Measurements from ENCODE around the gene DHX35.

DHX35 gene, protein sequence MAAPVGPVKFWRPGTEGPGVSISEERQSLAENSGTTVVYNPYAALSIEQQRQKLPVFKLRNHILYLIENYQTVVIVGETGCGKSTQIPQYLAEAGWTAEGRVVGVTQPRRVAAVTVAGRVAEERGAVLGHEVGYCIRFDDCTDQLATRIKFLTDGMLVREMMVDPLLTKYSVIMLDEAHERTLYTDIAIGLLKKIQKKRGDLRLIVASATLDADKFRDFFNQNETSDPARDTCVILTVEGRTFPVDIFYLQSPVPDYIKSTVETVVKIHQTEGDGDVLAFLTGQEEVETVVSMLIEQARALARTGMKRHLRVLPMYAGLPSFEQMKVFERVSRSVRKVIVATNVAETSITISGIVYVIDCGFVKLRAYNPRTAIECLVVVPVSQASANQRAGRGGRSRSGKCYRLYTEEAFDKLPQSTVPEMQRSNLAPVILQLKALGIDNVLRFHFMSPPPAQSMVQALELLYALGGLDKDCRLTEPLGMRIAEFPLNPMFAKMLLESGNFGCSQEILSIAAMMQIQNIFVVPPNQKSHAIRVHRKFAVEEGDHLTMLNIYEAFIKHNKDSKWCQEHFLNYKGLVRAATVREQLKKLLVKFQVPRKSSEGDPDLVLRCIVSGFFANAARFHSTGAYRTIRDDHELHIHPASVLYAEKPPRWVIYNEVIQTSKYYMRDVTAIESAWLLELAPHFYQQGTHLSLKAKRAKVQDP

DNA sequence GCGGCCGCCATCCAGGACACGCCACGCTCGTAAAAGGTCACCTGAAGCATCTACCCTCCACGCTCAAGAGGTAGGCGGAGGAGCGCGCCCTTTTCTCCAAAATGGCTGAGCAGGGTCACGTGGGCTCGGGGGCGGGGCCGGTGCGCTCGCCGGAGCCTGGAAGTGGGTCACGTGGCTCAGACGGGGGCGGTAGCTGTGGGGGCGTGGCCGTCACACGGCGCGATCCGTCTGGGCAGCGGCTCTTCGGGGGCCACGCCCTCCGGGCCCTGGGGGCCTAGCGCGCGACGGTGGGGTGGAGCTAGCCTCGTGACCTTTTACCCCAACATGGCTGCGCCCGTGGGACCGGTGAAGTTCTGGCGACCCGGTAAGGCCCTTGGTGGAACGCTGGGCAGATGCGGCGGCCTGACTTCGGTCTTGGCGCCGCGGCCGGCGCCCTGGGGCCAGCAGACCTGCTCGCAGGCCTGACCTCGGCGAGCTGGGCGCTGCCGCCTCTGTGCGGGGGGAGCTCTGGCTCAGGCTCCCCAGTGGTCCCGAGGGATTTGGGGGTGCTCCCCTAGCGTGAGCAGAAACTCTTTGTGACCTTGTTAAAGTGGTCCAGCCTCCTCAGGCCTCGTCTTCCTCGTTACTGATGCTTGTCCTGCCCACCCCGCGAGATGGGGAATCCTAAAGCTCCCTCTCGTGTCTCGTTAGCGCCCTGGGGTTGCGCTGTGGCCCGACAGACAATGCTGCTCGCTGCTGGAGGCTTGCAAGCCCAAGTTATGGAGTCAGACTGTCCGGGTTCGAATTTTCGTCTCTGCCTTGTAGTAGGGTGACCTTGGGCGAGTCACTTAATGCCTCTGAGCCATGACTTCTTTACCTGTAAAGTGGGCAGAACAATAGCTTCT is at the start of gene DHX35:
TSS of gene DHX35 (plus strand) at position 301 of the 884 bp plus-strand sequence. CDS start at position 325, 24 bp downstream.
- H3K36me3 ChIP-seq = peaks cover 0 to 24% (median 10%) of the 10 kb centered on the region in 11 experiments; a peak in 11 of 22 replicates
- no peaks in the 10 kb centered on the region for H3K27me3 ChIP-seq
- TF ChIP-seq Cebpa-rat (IDR thresholded peaks at IDR 0.05) = no peak
- no peaks in the 10 kb centered on the region for H3K9me3 ChIP-seq (replicated peaks in 1 of 11)
- H3K27ac ChIP-seq = peak within 1 kb of the TSS; percentile 82 to 95 (median 93)
- H3K4me3 ChIP-seq = peak within 1 kb of the TSS; percentile 72 to 98 (median 90)
- peaks cover 0 to 12% (median 0%) of the 10 kb centered on the region in 11 experiments; a peak in 8 of 22 replicates for H4K20me1 ChIP-seq
- peak within 1 kb of the TSS; percentile 88 to 96 (median 92) for H3K9ac ChIP-seq
- H3K4me1 ChIP-seq = peaks cover 17 to 23% (median 19%) of the 10 kb centered on the region in 10 experiments
- peak within 1 kb of the TSS; percentile 74 to 90 (median 87) for H3K4me2 ChIP-seq

DNA sequence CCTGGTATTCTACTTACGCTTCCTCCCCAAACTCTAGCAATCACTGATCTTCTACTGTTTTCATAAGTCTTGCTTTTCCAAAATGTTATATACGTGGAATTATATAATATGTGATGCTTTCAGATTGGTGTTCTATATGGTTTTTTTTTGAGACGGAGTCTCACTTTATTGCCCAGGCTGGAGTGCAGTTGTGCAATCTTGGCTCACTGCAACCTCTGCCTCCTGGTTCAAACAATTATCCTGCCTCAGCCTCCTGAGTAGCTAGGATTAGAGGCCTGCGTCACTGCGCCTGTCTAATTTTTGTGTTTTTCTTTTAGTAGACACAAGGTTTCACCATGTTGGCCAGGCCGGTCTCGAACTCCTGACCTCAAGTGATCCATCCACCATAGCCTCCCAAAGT is 46.8 kb upstream of the DHX35 start:
- no peaks in the 10 kb centered on the region for H3K4me1 ChIP-seq
- no peaks in the 10 kb centered on the region; a peak in 1 of 22 replicates for H4K20me1 ChIP-seq
- H3K27ac ChIP-seq = no peak overlapping the region
- H3K9me3 ChIP-seq (replicated peaks in 1 of 11) = no peaks in the 10 kb centered on the region
- no peak for TF ChIP-seq Cebpa-rat (IDR thresholded peaks at IDR 0.05)
- H3K9ac ChIP-seq = no peak overlapping the region
- no peaks in the 10 kb centered on the region for H3K27me3 ChIP-seq
- H3K4me3 ChIP-seq = no peak overlapping the region
- no peak overlapping the region for H3K4me2 ChIP-seq
- H3K36me3 ChIP-seq = peaks cover 0 to 25% (median 7%) of the 10 kb centered on the region in 11 experiments; a peak in 8 of 22 replicates

DNA sequence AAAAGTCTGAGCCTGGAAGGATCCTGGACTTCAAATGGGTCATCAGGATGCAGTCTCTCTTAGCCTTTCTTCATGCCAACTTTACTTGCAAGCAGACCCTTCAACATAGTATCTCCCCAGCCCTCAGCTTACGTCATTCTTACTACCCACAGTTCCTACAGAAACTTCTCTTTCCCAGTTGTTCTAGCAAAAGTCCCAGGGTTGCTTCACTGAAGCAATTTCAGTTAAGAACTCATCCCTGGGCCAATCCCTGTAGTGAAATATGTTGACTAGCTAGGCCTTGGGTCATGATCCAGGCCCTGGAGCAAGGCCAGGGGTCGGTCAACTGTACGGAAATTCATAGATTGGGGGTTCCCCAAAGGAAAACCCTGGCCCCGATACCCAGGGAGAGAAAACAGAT is 44.5 kb upstream of the DHX35 start:
- Histone ChIP-seq H3K9ac (no peak overlapping the region), H3K27ac (no peak overlapping the region), H3K9me3 (replicated peaks in 1 of 11) (no peaks in the 10 kb centered on the region), H3K4me2 (no peak overlapping the region), H3K4me1 (no peaks in the 10 kb centered on the region), H4K20me1 (peaks cover 0 to 8% (median 0%) of the 10 kb centered on the region in 11 experiments; a peak in 2 of 22 replicates), H3K27me3 (no peaks in the 10 kb centered on the region), H3K36me3 (peaks cover 0 to 25% (median 7%) of the 10 kb centered on the region in 11 experiments; a peak in 8 of 22 replicates), H3K4me3 (no peak overlapping the region)
- TF ChIP-seq Cebpa-rat (IDR thresholded peaks at IDR 0.05) = no peak

DNA sequence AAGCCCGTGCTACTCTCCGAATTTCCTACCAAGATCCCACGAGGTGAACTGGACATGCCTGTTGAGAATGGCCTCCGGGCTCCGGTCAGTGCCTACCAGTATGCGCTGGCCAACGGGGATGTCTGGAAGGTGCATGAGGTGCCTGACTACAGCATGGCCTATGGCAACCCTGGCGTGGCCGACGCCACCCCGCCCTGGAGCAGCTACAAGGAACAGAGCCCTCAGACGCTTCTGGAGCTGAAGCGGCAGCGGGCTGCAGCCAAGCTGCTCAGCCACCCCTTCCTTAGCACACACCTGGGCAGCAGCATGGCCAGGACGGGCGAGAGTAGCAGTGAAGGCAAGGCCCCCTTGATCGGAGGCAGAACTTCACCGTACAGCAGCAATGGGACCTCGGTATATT is 44.0 kb upstream of the DHX35 start:
- no peak overlapping the region for H3K4me3 ChIP-seq
- no peaks in the 10 kb centered on the region for H3K9me3 ChIP-seq (replicated peaks in 1 of 11)
- no peaks in the 10 kb centered on the region for H3K4me1 ChIP-seq
- no peak overlapping the region for H3K4me2 ChIP-seq
- peaks cover 0 to 25% (median 7%) of the 10 kb centered on the region in 11 experiments; a peak in 8 of 22 replicates for H3K36me3 ChIP-seq
- peaks cover 0 to 8% (median 0%) of the 10 kb centered on the region in 11 experiments; a peak in 2 of 22 replicates for H4K20me1 ChIP-seq
- H3K9ac ChIP-seq = no peak overlapping the region
- H3K27ac ChIP-seq = no peak overlapping the region
- no peak for TF ChIP-seq Cebpa-rat (IDR thresholded peaks at IDR 0.05)
- no peaks in the 10 kb centered on the region for H3K27me3 ChIP-seq

DNA sequence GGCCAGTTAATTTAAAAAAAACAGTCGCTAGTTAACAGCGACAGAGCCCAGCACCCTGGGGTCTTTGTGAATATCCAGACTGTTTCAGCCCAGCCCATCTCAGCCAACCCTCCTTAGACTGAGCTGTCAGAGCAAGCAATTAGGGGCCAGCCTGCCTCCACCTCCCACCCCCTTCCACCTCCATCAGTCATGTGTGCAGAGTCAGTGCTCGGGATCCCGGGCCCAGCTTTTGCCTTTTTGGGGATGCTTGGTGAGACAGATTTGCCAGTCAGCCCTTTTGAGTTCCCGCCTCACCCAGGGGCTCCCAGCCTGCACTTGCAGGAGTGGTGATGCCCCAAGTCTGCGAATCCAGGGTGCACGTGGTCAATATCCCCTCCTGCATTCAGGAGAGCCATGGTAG is 42.5 kb upstream of the DHX35 start:
- Histone ChIP-seq H3K9me3 (replicated peaks in 1 of 11) (no peaks in the 10 kb centered on the region), H3K4me3 (no peak overlapping the region), H3K4me2 (no peak overlapping the region), H3K4me1 (no peaks in the 10 kb centered on the region), H4K20me1 (peaks cover 0 to 8% (median 0%) of the 10 kb centered on the region in 11 experiments; a peak in 2 of 22 replicates), H3K27ac (no peak overlapping the region), H3K36me3 (peaks cover 0 to 17% (median 7%) of the 10 kb centered on the region in 11 experiments; a peak in 8 of 22 replicates), H3K27me3 (no peaks in the 10 kb centered on the region), H3K9ac (no peak overlapping the region)
- no peak for TF ChIP-seq Cebpa-rat (IDR thresholded peaks at IDR 0.05)

DNA sequence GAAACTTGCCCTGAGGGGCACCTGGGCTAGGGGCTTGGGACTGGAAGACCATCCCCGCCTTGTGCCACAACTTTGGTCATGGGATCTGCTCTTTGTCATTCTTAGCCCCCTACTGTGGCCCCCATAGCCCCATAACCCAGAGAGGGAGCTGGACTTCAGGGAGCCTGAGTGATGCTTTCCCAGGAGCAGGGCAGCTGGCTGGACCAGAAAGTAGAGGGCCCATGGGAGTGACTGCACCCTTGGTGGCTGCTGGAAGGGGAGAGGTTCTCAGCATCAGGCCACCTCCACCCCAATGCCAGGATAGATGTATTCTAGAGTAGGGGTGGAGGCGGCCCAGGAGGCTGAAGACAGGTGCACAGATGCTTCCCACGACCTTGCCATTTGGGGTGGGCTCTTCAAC is 41.7 kb upstream of the DHX35 start:
- Histone ChIP-seq H3K9me3 (replicated peaks in 1 of 11) (no peaks in the 10 kb centered on the region), H4K20me1 (peaks cover 0 to 8% (median 0%) of the 10 kb centered on the region in 11 experiments; a peak in 1 of 22 replicates), H3K36me3 (peaks cover 0 to 17% (median 5%) of the 10 kb centered on the region in 11 experiments; a peak in 8 of 22 replicates), H3K27me3 (no peaks in the 10 kb centered on the region), H3K4me1 (no peaks in the 10 kb centered on the region), H3K4me3 (no peak overlapping the region), H3K9ac (no peak overlapping the region), H3K27ac (no peak overlapping the region), H3K4me2 (no peak overlapping the region)
- no peak for TF ChIP-seq Cebpa-rat (IDR thresholded peaks at IDR 0.05)

DNA sequence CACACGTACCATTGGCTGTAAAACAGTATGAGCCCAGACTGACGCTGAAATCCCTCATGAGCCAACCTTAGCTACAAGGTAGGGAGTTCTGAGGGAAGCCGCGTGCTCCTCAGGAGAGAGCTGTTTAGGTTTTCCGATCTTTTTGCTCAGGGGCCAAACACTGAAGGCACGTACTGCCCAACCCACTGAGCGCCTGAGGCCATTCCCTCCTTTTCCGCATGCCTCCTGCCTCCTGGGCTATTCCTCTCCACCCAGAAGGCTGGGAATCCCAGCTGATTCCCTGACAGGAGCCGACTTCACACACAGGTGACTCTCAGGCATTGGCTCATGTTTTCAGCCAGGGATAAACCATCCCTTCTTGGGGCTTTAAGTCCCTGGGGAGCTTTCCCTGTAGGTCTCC is 41.3 kb upstream of the DHX35 start:
- Histone ChIP-seq H3K27ac (no peak overlapping the region), H3K27me3 (no peaks in the 10 kb centered on the region), H4K20me1 (peaks cover 0 to 8% (median 0%) of the 10 kb centered on the region in 11 experiments; a peak in 1 of 22 replicates), H3K36me3 (peaks cover 0 to 17% (median 5%) of the 10 kb centered on the region in 11 experiments; a peak in 7 of 22 replicates), H3K4me2 (no peak overlapping the region), H3K4me3 (no peak overlapping the region), H3K4me1 (no peaks in the 10 kb centered on the region), H3K9me3 (replicated peaks in 1 of 11) (no peaks in the 10 kb centered on the region), H3K9ac (no peak overlapping the region)
- TF ChIP-seq Cebpa-rat (IDR thresholded peaks at IDR 0.05) = no peak

DNA sequence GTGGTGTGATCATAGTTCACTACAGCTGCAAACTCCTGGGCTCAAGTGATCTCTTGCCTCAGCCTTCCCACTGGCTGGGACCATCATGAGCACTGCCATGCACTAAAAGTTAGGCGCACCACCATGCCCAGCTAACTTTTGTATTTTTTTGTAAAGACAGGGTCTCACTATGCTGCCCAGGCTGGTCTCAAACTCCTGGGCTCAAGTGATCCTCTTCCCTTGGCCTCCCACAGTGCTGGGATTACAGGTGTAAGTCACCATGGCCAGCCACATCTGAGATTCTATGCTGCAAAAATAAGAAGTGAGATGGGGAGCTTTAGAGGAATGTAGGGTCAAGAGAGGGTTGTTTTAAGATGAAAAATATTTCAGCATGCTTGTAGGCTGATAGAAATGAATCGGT is 37.4 kb upstream of the DHX35 start:
- Histone ChIP-seq H3K4me2 (no peak overlapping the region), H4K20me1 (peaks cover 0 to 32% (median 22%) of the 10 kb centered on the region in 11 experiments; a peak in 18 of 22 replicates), H3K9me3 (replicated peaks in 1 of 11) (no peaks in the 10 kb centered on the region), H3K27ac (no peak overlapping the region), H3K4me1 (peaks cover 18 to 29% (median 27%) of the 10 kb centered on the region in 10 experiments), H3K4me3 (no peak overlapping the region), H3K36me3 (peaks cover 0 to 14% (median 5%) of the 10 kb centered on the region in 11 experiments; a peak in 12 of 22 replicates), H3K9ac (no peak overlapping the region), H3K27me3 (no peaks in the 10 kb centered on the region)
- TF ChIP-seq Cebpa-rat (IDR thresholded peaks at IDR 0.05) = no peak
